Stomach smooth muscle (tissue), 2 donors: ENCODE data around the gene DUOX1.

Experiments
- H3K27ac ChIP-seq: one replicate; pipeline ENCODE4 v1.7.0; 2013; ENCODE audit warnings: mild to moderate bottlenecking, low read length, inconsistent platforms
- H3K27me3 ChIP-seq, 2 donors: one replicate each; pipeline ENCODE4 v1.7.0; 2013; ENCODE audit warnings: low read length in 2 of 2; ENCODE audit not compliant: insufficient read depth in 2 of 2, control insufficient read depth in 1 of 2
- H3K36me3 ChIP-seq, 2 donors: one replicate each; pipeline ENCODE4 v1.7.0; 2013; ENCODE audit warnings: low read length in 2 of 2; ENCODE audit not compliant: control insufficient read depth in 2 of 2, insufficient read depth in 2 of 2
- H3K4me1 ChIP-seq: one replicate; pipeline ENCODE4 v1.7.0; 2013; ENCODE audit warnings: low read length; ENCODE audit not compliant: control insufficient read depth, insufficient read depth
- H3K4me3 ChIP-seq, 2 donors: one replicate each; pipeline ENCODE4 v1.7.0; 2013; ENCODE audit warnings: low read length in 2 of 2
- H3K9ac ChIP-seq, 2 donors: one replicate each; pipeline ENCODE4 v1.7.0; 2013; ENCODE audit warnings: low read length in 2 of 2, mild to moderate bottlenecking in 1 of 2
- H3K9me3 ChIP-seq, 2 donors: one replicate each; pipeline ENCODE4 v1.7.0; 2013; ENCODE audit warnings: low read length in 2 of 2; ENCODE audit not compliant: control insufficient read depth in 2 of 2
- donor health status: healthy.
- donor health status: Pancreatic carcinoma.

The DUOX1 gene

DNA sequence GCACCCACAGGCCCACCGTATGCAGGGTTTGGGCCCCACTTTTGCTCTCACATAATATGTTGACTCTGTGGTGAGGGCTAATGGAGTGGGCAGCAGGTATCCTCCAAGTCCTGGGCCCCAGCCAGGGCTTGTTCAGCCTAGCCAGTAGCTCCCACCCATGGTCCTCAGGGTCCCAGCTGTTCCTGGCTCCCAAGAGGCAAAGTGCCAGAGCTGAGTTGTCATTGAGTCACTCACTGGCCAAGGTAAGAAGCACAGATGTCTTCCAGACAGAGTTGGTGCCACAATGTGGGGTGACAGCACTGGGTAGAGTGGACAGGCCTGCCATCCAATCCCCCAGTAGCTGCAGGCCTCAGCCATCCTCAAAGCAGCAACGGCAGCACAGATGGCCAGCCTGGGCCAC lies 53.7 kb downstream of the DUOX1 start:
- no peak overlapping the region for H3K4me3 ChIP-seq
- no peak overlapping the region for H3K27ac ChIP-seq
- H3K36me3 ChIP-seq = no peaks in the 10 kb centered on the region
- no peaks in the 10 kb centered on the region for H3K27me3 ChIP-seq
- H3K9ac ChIP-seq = no peak overlapping the region
- no peaks in the 10 kb centered on the region for H3K9me3 ChIP-seq
- H3K4me1 ChIP-seq = peaks cover 25% of the 10 kb centered on the region

GRCh38 chr15:45184562-45185041 lies 54.8 kb downstream of the DUOX1 start:
- no peaks in the 10 kb centered on the region for H3K9me3 ChIP-seq
- H3K9ac ChIP-seq = no peak overlapping the region
- no peaks in the 10 kb centered on the region for H3K36me3 ChIP-seq
- H3K27me3 ChIP-seq = no peaks in the 10 kb centered on the region
- H3K4me3 ChIP-seq = no peak overlapping the region
- H3K27ac ChIP-seq = no peak overlapping the region
- peaks cover 27% of the 10 kb centered on the region for H3K4me1 ChIP-seq

DNA sequence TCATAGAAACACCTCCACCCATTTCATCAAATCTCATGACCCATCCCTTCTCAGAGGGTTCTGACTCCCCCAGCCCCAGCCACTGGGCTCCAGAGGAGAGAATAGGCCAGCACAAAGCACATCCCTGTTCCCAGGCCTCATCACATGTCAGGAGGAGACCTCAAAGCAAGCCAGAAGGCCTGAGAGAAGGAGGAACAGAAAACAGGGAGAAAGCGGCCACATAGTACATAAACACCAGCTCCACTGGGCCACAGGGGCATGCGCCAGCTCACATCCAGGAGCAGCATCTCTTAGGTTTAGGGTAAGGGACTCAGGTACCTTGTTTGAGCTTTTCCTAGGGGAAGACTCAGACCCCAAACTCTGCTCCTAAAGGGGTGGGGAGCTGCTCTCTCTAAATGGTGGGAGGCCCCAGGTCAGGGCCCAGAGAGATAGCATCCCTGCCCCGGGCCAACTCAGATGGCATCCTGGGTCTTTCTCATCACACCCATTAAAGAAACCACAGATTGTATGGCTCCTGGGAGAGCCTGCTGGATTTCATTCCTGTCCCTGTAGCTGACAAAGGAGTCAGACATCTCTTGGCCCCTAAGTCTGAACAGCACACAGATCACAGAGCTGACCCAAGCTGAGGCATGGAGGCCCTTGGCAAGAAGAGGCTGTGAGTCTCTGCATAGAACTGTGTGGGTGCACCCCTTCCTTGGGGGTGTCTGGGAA lies 55.4 kb downstream of the DUOX1 start:
- Histone ChIP-seq H3K9ac (no peak overlapping the region), H3K27ac (peak overlapping the region; percentile 60), H3K4me1 (peaks cover 27% of the 10 kb centered on the region), H3K9me3 (no peaks in the 10 kb centered on the region), H3K27me3 (no peaks in the 10 kb centered on the region), H3K4me3 (no peak overlapping the region), H3K36me3 (no peaks in the 10 kb centered on the region)

DNA sequence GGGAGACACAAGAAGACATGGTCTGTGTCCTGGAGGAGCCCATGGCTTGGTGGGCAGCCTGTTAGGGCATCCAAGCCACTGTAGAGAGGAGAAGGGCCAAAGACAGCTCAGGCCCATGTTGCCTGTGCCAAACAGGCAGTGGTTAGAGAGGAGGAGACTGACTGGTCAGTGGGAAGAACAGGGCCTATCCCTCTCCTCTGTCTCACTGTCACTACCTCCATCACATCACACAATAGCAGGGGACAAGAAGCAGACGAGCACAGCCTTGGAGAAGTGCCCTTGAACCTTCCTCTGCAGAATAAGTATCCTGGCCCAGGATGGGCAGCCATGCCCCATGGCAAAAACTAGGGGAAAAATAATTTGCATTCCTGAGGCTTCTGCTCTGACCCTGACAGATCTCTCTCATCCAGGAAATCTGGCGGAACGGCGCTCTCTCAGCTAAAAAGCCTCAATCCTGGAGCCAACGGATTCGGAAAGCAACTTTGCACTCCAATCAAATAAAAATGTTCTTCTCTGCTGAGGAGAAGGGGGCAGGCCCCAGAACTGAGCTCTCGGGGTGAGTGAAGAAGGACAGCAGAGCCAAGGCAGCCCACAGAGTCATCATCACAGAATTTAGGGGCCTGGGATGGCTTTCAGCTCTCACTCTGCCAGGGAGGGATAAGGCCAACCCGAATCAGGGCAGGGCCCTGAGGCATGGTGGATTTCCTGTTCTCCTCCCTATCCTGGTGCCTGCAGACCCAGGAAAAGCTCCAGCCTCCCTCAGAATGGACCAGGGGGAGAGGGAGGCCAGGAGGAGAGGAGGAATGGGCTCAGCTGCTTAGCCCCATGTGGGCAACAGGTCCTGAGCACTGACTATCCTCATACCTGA lies 56.3 kb downstream of the DUOX1 start:
- peaks cover 24% of the 10 kb centered on the region for H3K4me1 ChIP-seq
- H3K27me3 ChIP-seq = no peaks in the 10 kb centered on the region
- H3K27ac ChIP-seq = peak overlapping the region; percentile 60
- peak overlapping the region; percentile 21 to 72 for H3K4me3 ChIP-seq
- peak overlapping the region in 1 of 2 donors; percentile 51 for H3K9ac ChIP-seq
- no peaks in the 10 kb centered on the region for H3K36me3 ChIP-seq
- no peaks in the 10 kb centered on the region for H3K9me3 ChIP-seq

DNA sequence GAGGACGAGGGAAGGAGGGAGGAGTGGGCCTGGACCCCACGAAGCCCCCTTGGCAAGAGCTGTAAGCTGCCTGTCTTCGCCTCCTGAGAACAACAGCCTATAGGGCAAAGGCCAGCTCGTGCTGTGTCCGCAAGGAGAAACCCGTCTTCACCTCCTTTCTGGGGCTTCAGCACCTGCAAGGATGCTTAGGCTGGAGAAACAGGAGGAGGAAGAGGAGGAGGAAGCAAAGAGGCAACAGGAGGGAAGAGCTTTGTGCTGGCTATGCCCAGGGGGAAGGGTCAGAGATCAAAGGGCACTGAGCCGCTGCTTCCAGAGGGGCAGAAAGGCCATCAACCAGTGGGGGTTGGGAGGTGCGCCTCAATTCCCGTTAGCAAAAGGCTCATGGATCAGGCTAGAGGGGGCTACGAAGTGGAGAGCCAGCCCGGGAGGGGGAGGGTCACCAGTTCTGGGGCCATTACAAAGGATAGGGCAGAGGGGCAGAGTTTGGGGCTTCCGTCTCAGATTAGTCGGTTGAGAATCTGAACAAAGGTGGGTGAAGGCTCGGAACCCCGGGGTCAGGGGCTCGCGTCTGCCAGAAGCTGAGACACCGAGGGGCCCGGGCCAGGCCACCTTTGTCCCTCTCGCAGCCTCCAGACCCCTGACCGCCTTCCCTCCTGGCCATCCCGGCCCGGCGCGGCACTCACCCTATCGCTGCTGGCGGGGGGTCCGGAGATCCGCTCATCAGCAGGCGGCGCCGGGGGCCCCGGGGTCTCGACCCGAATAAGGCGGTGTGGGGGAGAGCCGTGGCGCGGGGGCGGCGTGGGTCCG lies 57.2 kb downstream of the DUOX1 start:
- peak overlapping the region; percentile 60 for H3K27ac ChIP-seq
- H3K36me3 ChIP-seq = no peaks in the 10 kb centered on the region
- H3K9ac ChIP-seq = peak overlapping the region; percentile 24 to 51
- H3K4me3 ChIP-seq = peak overlapping the region; percentile 21 to 72
- H3K27me3 ChIP-seq = no peaks in the 10 kb centered on the region
- peaks cover 24% of the 10 kb centered on the region for H3K4me1 ChIP-seq
- no peaks in the 10 kb centered on the region for H3K9me3 ChIP-seq

DNA sequence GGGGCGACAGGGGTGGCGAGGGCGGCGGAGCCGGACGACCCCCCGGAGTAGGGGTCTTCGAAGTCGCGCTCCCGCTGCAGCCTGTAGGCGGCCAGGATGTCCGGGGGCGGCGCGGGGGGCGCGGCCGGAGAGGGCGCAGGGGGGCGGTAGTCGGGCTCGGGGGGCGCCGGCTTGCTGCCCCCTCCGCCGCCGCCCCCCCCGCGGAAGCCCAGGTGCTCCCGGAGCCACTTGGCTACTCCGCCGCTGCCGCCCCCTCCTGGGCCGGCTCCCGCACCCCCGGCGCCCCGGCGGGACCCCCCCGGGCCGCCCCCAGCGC lies 57.7 kb downstream of the DUOX1 start:
- Histone ChIP-seq H3K4me1 (peaks cover 24% of the 10 kb centered on the region), H3K4me3 (peak overlapping the region in 1 of 2 donors; percentile 72), H3K36me3 (no peaks in the 10 kb centered on the region), H3K27ac (peak overlapping the region; percentile 60), H3K27me3 (no peaks in the 10 kb centered on the region), H3K9ac (peak overlapping the region in 1 of 2 donors; percentile 24), H3K9me3 (no peaks in the 10 kb centered on the region)

DNA sequence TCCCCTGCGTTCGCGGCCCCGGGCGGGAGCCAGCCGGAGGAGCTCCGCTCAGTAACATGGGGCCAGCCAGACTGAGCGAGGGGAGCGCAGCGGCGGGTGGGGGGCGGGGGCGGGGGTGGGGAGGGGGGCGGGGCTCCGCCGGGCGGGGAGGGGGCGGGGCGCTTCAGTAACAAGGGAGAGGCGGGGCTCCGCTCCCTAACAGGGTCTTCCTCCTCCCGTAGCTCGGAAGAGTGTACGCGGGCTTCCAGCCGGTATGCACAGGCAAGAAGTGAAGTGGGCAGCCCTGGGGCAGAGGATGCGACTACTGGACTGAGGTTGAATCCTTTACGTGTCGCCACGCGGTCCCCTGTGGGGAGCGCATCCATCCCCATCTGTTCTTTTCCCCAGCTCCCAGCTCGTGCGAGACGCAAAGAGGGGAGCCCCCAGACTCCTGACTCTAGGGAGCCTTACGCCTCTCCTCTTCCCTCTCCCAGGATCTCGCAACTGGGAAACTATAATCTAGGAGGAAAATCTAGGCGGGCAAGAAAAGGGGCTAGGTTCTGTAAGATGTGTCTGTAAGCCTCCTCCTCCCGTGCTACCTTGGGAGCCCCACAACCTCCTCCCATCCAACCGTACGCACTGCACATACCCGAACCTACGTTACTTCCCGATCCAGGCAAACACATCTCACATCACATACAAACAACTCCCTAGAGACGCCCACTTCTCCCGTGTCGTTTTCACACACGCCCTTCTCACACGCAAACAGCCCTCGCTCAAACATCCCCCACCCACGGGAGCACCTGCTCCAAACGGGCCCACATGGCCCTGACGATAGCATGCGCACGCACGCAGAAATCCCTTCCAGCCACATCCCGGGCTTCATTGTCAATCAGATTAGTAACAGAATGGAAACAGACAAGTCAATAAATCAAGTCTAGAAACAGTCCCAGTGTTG lies 58.4 kb downstream of the DUOX1 start, which contains the start of gene SHF:
TSS of gene SHF (minus strand) at position 73 of the 937 bp plus-strand sequence. CDS start at position 58, 15 bp downstream.
- Histone ChIP-seq H3K9ac (peak within 1 kb of the TSS; percentile 72 to 80), H3K4me3 (peak within 1 kb of the TSS; percentile 88), H3K36me3 (no peaks in the 10 kb centered on the region), H3K27ac (peak within 1 kb of the TSS; percentile 60), H3K4me1 (peaks cover 24% of the 10 kb centered on the region), H3K27me3 (no peaks in the 10 kb centered on the region), H3K9me3 (no peaks in the 10 kb centered on the region)

- no peaks in the 10 kb centered on the region for H3K36me3 ChIP-seq
- H3K4me3 ChIP-seq = peak overlapping the region; percentile 70 to 95
Measured at GRCh38 chr15:45197512-45197911, 67.7 kb downstream of the DUOX1 start.

GRCh38 chr15:45198337-45199135 lies 68.7 kb downstream of the DUOX1 start:
- Histone ChIP-seq H3K9ac (peak overlapping the region; percentile 60 to 92), H3K9me3 (no peaks in the 10 kb centered on the region), H3K4me1 (peaks cover 16% of the 10 kb centered on the region), H3K36me3 (no peaks in the 10 kb centered on the region), H3K4me3 (peak overlapping the region; percentile 81 to 95), H3K27me3 (no peaks in the 10 kb centered on the region), H3K27ac (peak overlapping the region; percentile 98)

More at GRCh38 chr15:45197512-45197911, 67.7 kb downstream of the DUOX1 start:
- Histone ChIP-seq H3K4me1 (peaks cover 16% of the 10 kb centered on the region), H3K27me3 (no peaks in the 10 kb centered on the region), H3K27ac (no peak overlapping the region), H3K9me3 (no peaks in the 10 kb centered on the region), H3K9ac (no peak overlapping the region)
